KG1 (cell line): ENCODE results near the gene HLA-DRB5.
"Not testable (repeated sequence)": the region's sequence is repeated elsewhere in the genome, so short reads cannot be mapped to it uniquely, and the experiment has no call there.

Experiments used
- DNase-seq: peaks from one replicate; lab custom pipeline; 2025; lab: John Stamatoyannopoulos, UW

Gene HLA-DRB5

GRCh38 chr6:32529697-32530430 is at the start of gene HLA-DRB5:
HLA-DRB5 (minus strand) TSS chr6:32530287; CDS start chr6:32530224, 63 bp downstream.
- no peak for DNase-seq

- DNase-seq = no peak
Observed at GRCh38 chr6:32578962-32579361, 48.9 kb upstream of the HLA-DRB5 start.

- DNase-seq = not testable (repeated sequence)
Observed at GRCh38 chr6:32577493-32577892, 47.4 kb upstream of the HLA-DRB5 start.

GRCh38 chr6:32576250-32576649 is 46.2 kb upstream of the HLA-DRB5 start:
- DNase-seq = no peak

- DNase-seq = no peak
Observed at GRCh38 chr6:32570363-32570905, 40.3 kb upstream of the HLA-DRB5 start.

GRCh38 chr6:32568561-32568960 is 38.5 kb upstream of the HLA-DRB5 start:
- DNase-seq = no peak

- no peak for DNase-seq
Observed at GRCh38 chr6:32566957-32567356, 36.9 kb upstream of the HLA-DRB5 start.

- no peak for DNase-seq
Observed at GRCh38 chr6:32565511-32565910, 35.4 kb upstream of the HLA-DRB5 start.

- DNase-seq = no peak
Observed at GRCh38 chr6:32562940-32563339, 32.9 kb upstream of the HLA-DRB5 start.

GRCh38 chr6:32559747-32560146 is 29.7 kb upstream of the HLA-DRB5 start:
- no peak for DNase-seq

- no peak for DNase-seq
Observed at GRCh38 chr6:32558426-32559057, 28.5 kb upstream of the HLA-DRB5 start.

GRCh38 chr6:32554116-32554965 is 24.3 kb upstream of the HLA-DRB5 start:
- DNase-seq = no peak

- no peak for DNase-seq
Observed at GRCh38 chr6:32553037-32553742, 23.1 kb upstream of the HLA-DRB5 start.

GRCh38 chr6:32551410-32551809 is 21.3 kb upstream of the HLA-DRB5 start:
- no peak for DNase-seq

GRCh38 chr6:32539839-32540238 is 9.8 kb upstream of the HLA-DRB5 start:
- no peak for DNase-seq

- not testable (repeated sequence) for DNase-seq
Observed at GRCh38 chr6:32530431-32530793, 325 bp upstream of the HLA-DRB5 start.

- no peak for DNase-seq
Observed at GRCh38 chr6:32522302-32523047, 7.6 kb downstream of the HLA-DRB5 start.

- no peak for DNase-seq
Observed at GRCh38 chr6:32519910-32520258, 10.2 kb downstream of the HLA-DRB5 start.

- no peak for DNase-seq
Observed at GRCh38 chr6:32519118-32519909, 10.8 kb downstream of the HLA-DRB5 start.

- DNase-seq = no peak
Observed at GRCh38 chr6:32517654-32518445, 12.2 kb downstream of the HLA-DRB5 start.
